Neural progenitor cell (in vitro differentiated cells): ENCODE data around the gene OCEL1.

ENCODE experiments used
- CTCF ChIP-seq: fragments of 200-600 bp; sonication (generic); IDR thresholded peaks from 2 replicates; pipeline ENCODE4 v1.5.1; 2017; ENCODE audit warnings: antibody characterized with exemption, mild to moderate bottlenecking
- EZH2 ChIP-seq: fragments of 200-600 bp; sonication (generic); IDR thresholded peaks from 2 replicates; pipeline ENCODE4 v1.6.1; 2017; ENCODE audit warnings: antibody characterized with exemption, mild to moderate bottlenecking, moderate library complexity
- EZH2phosphoT487 ChIP-seq: fragments of 200-600 bp; sonication (generic); IDR thresholded peaks from 2 replicates; pipeline ENCODE4 v1.6.1; 2017; ENCODE audit warnings: antibody characterized with exemption

GRCh38 chr19:17266026-17266425 lies 40.0 kb downstream of the OCEL1 start:
- TF ChIP-seq CTCF (no peak), EZH2 (no peak), EZH2phosphoT487 (no peak)
